ENCODE results near the gene SNED1. TPM values are rescaled to one million over a fixed set of nuclear protein-coding genes. Genes with fewer than 3 reads are reported as not detected.

The SNED1 gene
- total RNA-seq, 1 donor from 2014 or later = 6.1 TPM

DNA sequence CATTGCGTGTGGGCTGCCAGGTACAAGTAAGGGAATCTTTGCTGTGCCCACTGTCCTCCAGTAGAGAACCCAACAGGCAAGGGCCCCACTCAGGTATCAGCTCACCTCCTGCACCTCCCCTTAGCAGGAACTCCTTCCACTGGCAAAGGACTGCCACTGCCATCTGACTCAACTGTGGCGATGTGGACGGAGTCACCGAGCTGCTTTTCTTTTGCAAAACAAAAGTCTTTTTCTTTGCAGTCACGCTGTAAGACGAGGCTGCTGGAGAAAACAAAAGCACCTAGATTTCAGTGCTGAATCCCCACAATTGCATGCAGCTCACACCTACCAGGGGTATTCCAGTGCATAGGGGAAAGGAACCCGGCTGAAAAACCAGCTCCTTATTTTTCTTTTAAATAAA, 95.8 kb downstream of the SNED1 start:
- Histone ChIP-seq H3K4me3 (no peak overlapping the region), H3K36me3 (peaks cover 79% of the 10 kb centered on the region), H3K27ac (replicated peaks) (no peak overlapping the region), H3K27me3 (ENCODE audit: low read depth) (no peaks in the 10 kb centered on the region), H3K9me3 (replicated peaks) (no peaks in the 10 kb centered on the region), H3K4me1 (no peaks in the 10 kb centered on the region)
- intact Hi-C loops (cut with micrococcal nuclease) = no loop called here
- DNase-seq = no peak
- TF ChIP-seq, protein P1, sequence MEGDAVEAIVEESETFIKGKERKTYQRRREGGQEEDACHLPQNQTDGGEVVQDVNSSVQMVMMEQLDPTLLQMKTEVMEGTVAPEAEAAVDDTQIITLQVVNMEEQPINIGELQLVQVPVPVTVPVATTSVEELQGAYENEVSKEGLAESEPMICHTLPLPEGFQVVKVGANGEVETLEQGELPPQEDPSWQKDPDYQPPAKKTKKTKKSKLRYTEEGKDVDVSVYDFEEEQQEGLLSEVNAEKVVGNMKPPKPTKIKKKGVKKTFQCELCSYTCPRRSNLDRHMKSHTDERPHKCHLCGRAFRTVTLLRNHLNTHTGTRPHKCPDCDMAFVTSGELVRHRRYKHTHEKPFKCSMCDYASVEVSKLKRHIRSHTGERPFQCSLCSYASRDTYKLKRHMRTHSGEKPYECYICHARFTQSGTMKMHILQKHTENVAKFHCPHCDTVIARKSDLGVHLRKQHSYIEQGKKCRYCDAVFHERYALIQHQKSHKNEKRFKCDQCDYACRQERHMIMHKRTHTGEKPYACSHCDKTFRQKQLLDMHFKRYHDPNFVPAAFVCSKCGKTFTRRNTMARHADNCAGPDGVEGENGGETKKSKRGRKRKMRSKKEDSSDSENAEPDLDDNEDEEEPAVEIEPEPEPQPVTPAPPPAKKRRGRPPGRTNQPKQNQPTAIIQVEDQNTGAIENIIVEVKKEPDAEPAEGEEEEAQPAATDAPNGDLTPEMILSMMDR (IDR thresholded peaks at IDR 0.05; ENCODE audit: borderline replicate concordance) = no peak

- no peaks in the 10 kb centered on the region for H3K9me3 ChIP-seq (replicated peaks)
- no peaks in the 10 kb centered on the region for H3K27me3 ChIP-seq (ENCODE audit: low read depth)
- peaks cover 80% of the 10 kb centered on the region for H3K36me3 ChIP-seq
- H3K27ac ChIP-seq (replicated peaks) = no peak overlapping the region
- peaks cover under 1% of the 10 kb centered on the region for H3K4me1 ChIP-seq
- DNase-seq = no peak
- intact Hi-C loops (cut with micrococcal nuclease) = no loop called here
- TF ChIP-seq, protein P1 (IDR thresholded peaks at IDR 0.05; ENCODE audit: borderline replicate concordance) = no peak
- H3K4me3 ChIP-seq = no peak overlapping the region
Observed at GRCh38 chr2:241094924-241095420, 96.6 kb downstream of the SNED1 start.

GRCh38 chr2:241095594-241096290, 97.3 kb downstream of the SNED1 start:
- Histone ChIP-seq H3K36me3 (peaks cover 84% of the 10 kb centered on the region), H3K9me3 (replicated peaks) (no peaks in the 10 kb centered on the region), H3K4me3 (no peak overlapping the region), H3K27me3 (ENCODE audit: low read depth) (no peaks in the 10 kb centered on the region), H3K4me1 (peaks cover 8% of the 10 kb centered on the region), H3K27ac (replicated peaks) (no peak overlapping the region)
- intact Hi-C loops (cut with micrococcal nuclease) = no loop called here
- DNase-seq = no peak
- TF ChIP-seq, protein P1 (IDR thresholded peaks at IDR 0.05; ENCODE audit: borderline replicate concordance) = no peak

GRCh38 chr2:241096979-241097378, 98.6 kb downstream of the SNED1 start:
- H3K27me3 ChIP-seq (ENCODE audit: low read depth) = no peaks in the 10 kb centered on the region
- TF ChIP-seq, protein P1 (IDR thresholded peaks at IDR 0.05; ENCODE audit: borderline replicate concordance) = no peak
- no peak for DNase-seq
- no peak overlapping the region for H3K27ac ChIP-seq (replicated peaks)
- peaks cover 20% of the 10 kb centered on the region for H3K4me1 ChIP-seq
- intact Hi-C loops (cut with micrococcal nuclease) = no loop called here
- no peak overlapping the region for H3K4me3 ChIP-seq
- H3K36me3 ChIP-seq = peaks cover 73% of the 10 kb centered on the region
- no peaks in the 10 kb centered on the region for H3K9me3 ChIP-seq (replicated peaks)

GRCh38 chr2:241099246-241099645, 100.8 kb downstream of the SNED1 start:
- Histone ChIP-seq H3K4me3 (no peak overlapping the region), H3K36me3 (peaks cover 52% of the 10 kb centered on the region), H3K27me3 (ENCODE audit: low read depth) (no peaks in the 10 kb centered on the region), H3K27ac (replicated peaks) (no peak overlapping the region), H3K9me3 (replicated peaks) (no peaks in the 10 kb centered on the region), H3K4me1 (peaks cover 36% of the 10 kb centered on the region)
- TF ChIP-seq, protein P1 (IDR thresholded peaks at IDR 0.05; ENCODE audit: borderline replicate concordance) = no peak
- DNase-seq = no peak
- intact Hi-C loops (cut with micrococcal nuclease) = no loop called here

Measured in left ventricle myocardium inferior (tissue), 1 donor.